Astrocyte (in vitro differentiated cells and primary cell): ENCODE data around the gene SYT2. TPM values are rescaled to one million over a fixed set of nuclear protein-coding genes. Genes with fewer than 3 reads are reported as not detected.

Experiments used
- DNase-seq: peaks from one replicate; pipeline ENCODE4 v3.0.0-alpha.2; 2010; ENCODE audit warnings: low read depth
- FAIRE-seq: peaks from 2 replicates; lab custom pipeline; 2011; peaks lifted over from hg19 to GRCh38; lab: Jason Lieb, UNC
- H2AFZ ChIP-seq: 2 replicates; pipeline ENCODE4 v1.6.0; 2012; ENCODE audit warnings: low read depth, low read length, inconsistent platforms
- H3K27ac ChIP-seq: 2 replicates; pipeline ENCODE4 v1.5.1; 2011; ENCODE audit warnings: low read depth, low read length, inconsistent platforms
- H3K27me3 ChIP-seq: 2 replicates; pipeline ENCODE4 v1.6.0; 2011; ENCODE audit warnings: low read length, inconsistent platforms; ENCODE audit not compliant: insufficient read depth
- H3K36me3 ChIP-seq: 2 replicates; pipeline ENCODE4 v1.5.1; 2011; ENCODE audit warnings: low read length, inconsistent platforms; ENCODE audit not compliant: insufficient read depth
- H3K4me1 ChIP-seq: 2 replicates; pipeline ENCODE4 v1.5.1; 2011; ENCODE audit warnings: low read length, inconsistent platforms; ENCODE audit not compliant: insufficient read depth
- H3K4me2 ChIP-seq: 2 replicates; pipeline ENCODE4 v1.6.0; 2012; ENCODE audit warnings: low read length, inconsistent platforms
- H3K4me3 ChIP-seq: 2 replicates; pipeline ENCODE4 v1.5.1; 2011; ENCODE audit warnings: low read depth, mild to moderate bottlenecking, low read length, inconsistent platforms; ENCODE audit not compliant: insufficient read depth
- H3K79me2 ChIP-seq: 2 replicates; pipeline ENCODE4 v1.6.0; 2012; ENCODE audit warnings: mild to moderate bottlenecking, low read length, inconsistent platforms; ENCODE audit not compliant: insufficient read depth
- H3K9ac ChIP-seq: 2 replicates; pipeline ENCODE4 v1.6.0; 2012; ENCODE audit warnings: mild to moderate bottlenecking, low read length, inconsistent platforms
- H3K9me3 ChIP-seq: 2 replicates; pipeline ENCODE4 v1.5.1; 2012; ENCODE audit warnings: low read depth, mild to moderate bottlenecking, low read length, inconsistent platforms; ENCODE audit not compliant: insufficient read depth
- H4K20me1 ChIP-seq: 2 replicates; pipeline ENCODE4 v1.6.0; 2012; ENCODE audit warnings: low read length, inconsistent platforms; ENCODE audit not compliant: insufficient read depth
- H3K27ac Mint-ChIP-seq: one replicate; pipeline ENCODE4 v1.8.0; 2021; ENCODE audit warnings: mild to moderate bottlenecking, mixed read lengths; ENCODE audit not compliant: unreplicated experiment
- H3K27me3 Mint-ChIP-seq: one replicate; pipeline ENCODE4 v1.8.0; 2021; ENCODE audit warnings: low read depth, mixed read lengths; ENCODE audit not compliant: unreplicated experiment
- H3K36me3 Mint-ChIP-seq: one replicate; pipeline ENCODE4 v1.8.0; 2021; ENCODE audit warnings: low read depth, mixed read lengths; ENCODE audit not compliant: unreplicated experiment
- H3K4me1 Mint-ChIP-seq: one replicate; pipeline ENCODE4 v1.8.0; 2021; ENCODE audit warnings: low read depth, mixed read lengths; ENCODE audit not compliant: unreplicated experiment
- H3K4me3 Mint-ChIP-seq: one replicate; pipeline ENCODE4 v1.8.0; 2021; ENCODE audit warnings: mild to moderate bottlenecking, moderate library complexity, mixed read lengths; ENCODE audit not compliant: unreplicated experiment
- H3K9me3 Mint-ChIP-seq: one replicate; pipeline ENCODE4 v1.8.0; 2021; ENCODE audit warnings: mild to moderate bottlenecking, mixed read lengths; ENCODE audit not compliant: unreplicated experiment
- EZH2 ChIP-seq: IDR thresholded peaks from 2 replicates; pipeline ENCODE4 v1.6.1; 2012; ENCODE audit warnings: mild to moderate bottlenecking, low read length, inconsistent platforms; ENCODE audit not compliant: insufficient read depth
- total RNA-seq: library from RNA; stranded (reverse); gene quantifications from 2 replicates; pipeline ENCODE4 v1.2.1, GENCODE V29; 2021
- TF ChIP-seq, protein P1 (sequence below): IDR thresholded peaks from 2 replicates; pipeline ENCODE4 v1.5.1; 2011; ENCODE audit warnings: low read depth, mild to moderate bottlenecking, inconsistent platforms, low read length, moderate library complexity; ENCODE audit not compliant: insufficient read depth

Gene SYT2
- total RNA-seq, 1 donor from 2014 or later, result 0.27 TPM

DNA sequence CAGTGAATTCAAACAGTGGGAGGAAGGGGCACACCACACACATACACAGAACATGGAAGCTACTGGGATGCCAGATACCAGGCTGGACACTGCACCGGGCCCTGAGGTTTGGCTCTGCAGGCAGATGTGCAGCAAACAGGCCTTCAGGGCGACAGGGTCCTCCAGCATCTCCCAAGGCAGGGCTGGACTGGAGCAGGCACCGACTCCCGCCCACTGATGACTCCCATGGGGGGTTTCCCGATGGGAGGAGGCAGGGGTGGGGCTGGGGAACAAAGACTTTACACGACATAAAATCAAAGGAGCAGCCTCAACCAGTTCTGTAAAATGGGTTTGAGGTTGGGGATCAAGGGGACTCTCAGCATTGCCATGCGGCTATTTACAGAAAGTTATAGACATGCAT is 118.1 kb downstream of the SYT2 start:
- Histone ChIP-seq H3K27me3 (no peaks in the 10 kb centered on the region), H3K9me3 (no peaks in the 10 kb centered on the region), H3K27ac (no peak overlapping the region), H3K4me1 (peaks cover 37% of the 10 kb centered on the region), H4K20me1 (no peaks in the 10 kb centered on the region), H3K4me2 (no peak overlapping the region), H3K4me3 (no peak overlapping the region), H3K79me2 (no peaks in the 10 kb centered on the region), H3K9ac (no peak overlapping the region), H2AFZ (no peak overlapping the region), H3K36me3 (no peaks in the 10 kb centered on the region)
- peaks cover 10% of the 10 kb centered on the region for H3K36me3 Mint-ChIP-seq
- H3K9me3 Mint-ChIP-seq, result peaks cover 3% of the 10 kb centered on the region
- TF ChIP-seq, protein P1, sequence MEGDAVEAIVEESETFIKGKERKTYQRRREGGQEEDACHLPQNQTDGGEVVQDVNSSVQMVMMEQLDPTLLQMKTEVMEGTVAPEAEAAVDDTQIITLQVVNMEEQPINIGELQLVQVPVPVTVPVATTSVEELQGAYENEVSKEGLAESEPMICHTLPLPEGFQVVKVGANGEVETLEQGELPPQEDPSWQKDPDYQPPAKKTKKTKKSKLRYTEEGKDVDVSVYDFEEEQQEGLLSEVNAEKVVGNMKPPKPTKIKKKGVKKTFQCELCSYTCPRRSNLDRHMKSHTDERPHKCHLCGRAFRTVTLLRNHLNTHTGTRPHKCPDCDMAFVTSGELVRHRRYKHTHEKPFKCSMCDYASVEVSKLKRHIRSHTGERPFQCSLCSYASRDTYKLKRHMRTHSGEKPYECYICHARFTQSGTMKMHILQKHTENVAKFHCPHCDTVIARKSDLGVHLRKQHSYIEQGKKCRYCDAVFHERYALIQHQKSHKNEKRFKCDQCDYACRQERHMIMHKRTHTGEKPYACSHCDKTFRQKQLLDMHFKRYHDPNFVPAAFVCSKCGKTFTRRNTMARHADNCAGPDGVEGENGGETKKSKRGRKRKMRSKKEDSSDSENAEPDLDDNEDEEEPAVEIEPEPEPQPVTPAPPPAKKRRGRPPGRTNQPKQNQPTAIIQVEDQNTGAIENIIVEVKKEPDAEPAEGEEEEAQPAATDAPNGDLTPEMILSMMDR, result no peak
- TF ChIP-seq EZH2, result no peak
- no peak overlapping the region for H3K4me3 Mint-ChIP-seq
- peaks cover 9% of the 10 kb centered on the region for H3K27me3 Mint-ChIP-seq
- peaks cover 36% of the 10 kb centered on the region for H3K4me1 Mint-ChIP-seq
- DNase-seq (no peak), FAIRE-seq (no peak)
- H3K27ac Mint-ChIP-seq, result no peak overlapping the region

DNA sequence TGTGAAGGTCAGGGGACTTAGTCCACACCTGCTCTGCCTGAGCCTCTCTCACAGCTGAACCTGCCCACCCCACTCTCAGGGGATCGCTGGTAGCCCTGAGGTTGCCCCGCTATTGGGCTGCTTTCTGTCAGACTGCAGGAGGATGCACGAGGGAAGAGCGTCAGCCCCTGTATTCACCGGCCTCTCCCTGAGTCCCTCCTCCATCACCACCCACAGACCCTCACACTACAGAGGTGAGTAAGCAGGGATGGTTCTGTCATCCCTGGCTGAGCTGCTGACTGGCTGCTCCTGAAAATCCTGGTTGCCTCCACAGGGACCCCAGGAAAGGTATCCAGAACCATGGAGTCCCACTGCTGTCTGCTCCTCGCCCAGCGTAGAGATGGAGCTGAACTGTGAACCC is 118.7 kb downstream of the SYT2 start:
- H3K4me3 ChIP-seq, result no peak overlapping the region
- FAIRE-seq (no peak), DNase-seq (no peak)
- H3K9me3 ChIP-seq, result no peaks in the 10 kb centered on the region
- H3K36me3 Mint-ChIP-seq, result peaks cover 6% of the 10 kb centered on the region
- H2AFZ ChIP-seq, result no peak overlapping the region
- H3K27me3 ChIP-seq, result no peaks in the 10 kb centered on the region
- H3K9me3 Mint-ChIP-seq, result no peaks in the 10 kb centered on the region
- H3K4me2 ChIP-seq, result no peak overlapping the region
- H3K4me3 Mint-ChIP-seq, result no peak overlapping the region
- H3K9ac ChIP-seq, result no peak overlapping the region
- no peak for TF ChIP-seq EZH2
- TF ChIP-seq, protein P1, result no peak
- peaks cover 42% of the 10 kb centered on the region for H3K4me1 Mint-ChIP-seq
- no peaks in the 10 kb centered on the region for H3K36me3 ChIP-seq
- H4K20me1 ChIP-seq, result no peaks in the 10 kb centered on the region
- peaks cover 6% of the 10 kb centered on the region for H3K27me3 Mint-ChIP-seq
- H3K27ac ChIP-seq, result no peak overlapping the region
- H3K27ac Mint-ChIP-seq, result no peak overlapping the region
- peaks cover 40% of the 10 kb centered on the region for H3K4me1 ChIP-seq
- H3K79me2 ChIP-seq, result no peaks in the 10 kb centered on the region

DNA sequence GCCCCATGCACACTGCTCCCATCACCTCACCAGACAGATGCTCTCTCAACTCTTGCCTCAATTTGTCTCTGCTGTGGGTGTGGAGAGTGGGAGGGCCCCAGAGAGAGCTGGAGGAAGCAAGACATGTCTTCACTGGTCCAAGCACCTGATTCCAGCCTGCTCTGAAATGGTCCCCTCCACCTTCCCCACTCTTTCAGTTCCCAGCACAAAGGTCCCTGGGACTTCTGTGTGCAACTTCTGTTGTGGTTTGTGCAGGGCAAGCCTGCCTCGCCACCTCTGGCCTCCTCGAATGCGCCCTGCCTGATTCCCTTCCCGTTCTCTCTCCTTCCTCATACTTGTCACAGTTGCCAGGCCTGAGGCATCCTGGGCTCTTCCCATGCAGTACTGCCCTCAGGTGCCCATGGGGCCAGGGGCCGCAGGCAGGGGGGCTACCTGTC is 119.3 kb downstream of the SYT2 start:
- FAIRE-seq (no peak), DNase-seq (no peak)
- Histone ChIP-seq H3K79me2 (no peaks in the 10 kb centered on the region), H3K36me3 (no peaks in the 10 kb centered on the region), H2AFZ (no peak overlapping the region), H3K27me3 (no peaks in the 10 kb centered on the region), H3K27ac (no peak overlapping the region), H3K9ac (no peak overlapping the region), H3K4me1 (peaks cover 45% of the 10 kb centered on the region), H3K4me2 (no peak overlapping the region), H3K9me3 (no peaks in the 10 kb centered on the region), H4K20me1 (no peaks in the 10 kb centered on the region), H3K4me3 (no peak overlapping the region)
- Mint-ChIP-seq H3K36me3 (peaks cover 6% of the 10 kb centered on the region), H3K9me3 (no peaks in the 10 kb centered on the region), H3K4me1 (peaks cover 47% of the 10 kb centered on the region), H3K27me3 (peaks cover 4% of the 10 kb centered on the region), H3K4me3 (no peak overlapping the region), H3K27ac (no peak overlapping the region)
- TF ChIP-seq, protein P1, result no peak
- TF ChIP-seq EZH2, result no peak
